GM21515 (cell line): Measurements from ENCODE around the gene CXCL9.
A peak's percentile ranks its signal among the peaks of the same experiment; 100 is the strongest.
"Not testable (repeated sequence)": the region's sequence is repeated elsewhere in the genome, so short reads cannot be mapped to it uniquely, and the experiment has no call there.

Experiments used
- ATAC-seq: cut with Tn5 transposase; IDR thresholded peaks from one replicate; pipeline ENCODE4 v1.9.1; 2021; ENCODE audit not compliant: unreplicated experiment

CXCL9 gene

GRCh38 chr4:76007089-76007862 is at the start of gene CXCL9:
Gene CXCL9 (minus strand): TSS chr4:76007509. CDS start chr4:76007449, 60 bp downstream.
- no peak for ATAC-seq

- ATAC-seq = no peak
These were observed 48.1 kb upstream of the CXCL9 start for GRCh38 chr4:76055421-76055820.

- ATAC-seq = peak; percentile 98
These were observed 47.7 kb upstream of the CXCL9 start for GRCh38 chr4:76055016-76055415.

- no peak for ATAC-seq
These were observed 46.4 kb upstream of the CXCL9 start for GRCh38 chr4:76053730-76054129.

- not testable (repeated sequence) for ATAC-seq
These were observed 43.3 kb upstream of the CXCL9 start for GRCh38 chr4:76050560-76051050.

GRCh38 chr4:76049860-76050416 is 42.6 kb upstream of the CXCL9 start:
- not testable (repeated sequence) for ATAC-seq

GRCh38 chr4:76044686-76045085 is 37.4 kb upstream of the CXCL9 start:
- not testable (repeated sequence) for ATAC-seq

- not testable (repeated sequence) for ATAC-seq
These were observed 36.0 kb upstream of the CXCL9 start for GRCh38 chr4:76043306-76043705.

- ATAC-seq = not testable (repeated sequence)
These were observed 35.1 kb upstream of the CXCL9 start for GRCh38 chr4:76042241-76042998.

GRCh38 chr4:76036855-76037254 is 29.5 kb upstream of the CXCL9 start:
- ATAC-seq = no peak

- no peak for ATAC-seq
These were observed 28.6 kb upstream of the CXCL9 start, which contains the start of gene CXCL11 for GRCh38 chr4:76035799-76036380. Gene CXCL11 (minus strand): TSS chr4:76036070. CDS start chr4:76035987, 83 bp downstream.

GRCh38 chr4:76035141-76035540 is 27.8 kb upstream of the CXCL9 start:
- ATAC-seq = no peak

- ATAC-seq = no peak
These were observed 22.0 kb upstream of the CXCL9 start for GRCh38 chr4:76029300-76029699.

- ATAC-seq = no peak
These were observed 21.0 kb upstream of the CXCL9 start for GRCh38 chr4:76028350-76028765.

GRCh38 chr4:76024065-76024464 is 16.8 kb upstream of the CXCL9 start:
- no peak for ATAC-seq

GRCh38 chr4:76023389-76023788 is 16.1 kb upstream of the CXCL9 start, which contains the start of gene CXCL10:
Gene CXCL10 (minus strand): TSS chr4:76023497. CDS start chr4:76023431, 66 bp downstream.
- ATAC-seq = no peak

- ATAC-seq = no peak
These were observed 15.4 kb upstream of the CXCL9 start for GRCh38 chr4:76022677-76023076.

GRCh38 chr4:76022031-76022430 is 14.7 kb upstream of the CXCL9 start:
- ATAC-seq = no peak

GRCh38 chr4:76017056-76017686 is 9.9 kb upstream of the CXCL9 start:
- ATAC-seq = no peak

GRCh38 chr4:76016393-76016792 is 9.1 kb upstream of the CXCL9 start:
- peak; percentile 65 for ATAC-seq

GRCh38 chr4:76013540-76013939 is 6.2 kb upstream of the CXCL9 start:
- no peak for ATAC-seq
